Duodenal mucosa (tissue), 2 donors: ENCODE data around the gene RBM38.
"Not testable (repeated sequence)": the region's sequence is repeated elsewhere in the genome, so short reads cannot be mapped to it uniquely, and the experiment has no call there.

Experiments
- H3K27ac ChIP-seq: one replicate; pipeline ENCODE4 v1.7.0; 2013; ENCODE audit warnings: low read depth, low read length
- H3K27me3 ChIP-seq, 2 donors: one replicate each; pipeline ENCODE4 v1.7.0; 2013; ENCODE audit warnings: low read length in 2 of 2, control low read depth in 1 of 2; ENCODE audit not compliant: insufficient read depth in 2 of 2, control insufficient read depth in 1 of 2
- H3K36me3 ChIP-seq, 2 donors: one replicate each; pipeline ENCODE4 v1.7.0; 2013; ENCODE audit warnings: low read length in 2 of 2, control low read depth in 1 of 2; ENCODE audit not compliant: insufficient read depth in 2 of 2, control insufficient read depth in 1 of 2
- H3K4me1 ChIP-seq, 2 donors: one replicate each; pipeline ENCODE4 v1.7.0; 2013; ENCODE audit warnings: low read length in 2 of 2, control low read depth in 1 of 2; ENCODE audit not compliant: insufficient read depth in 2 of 2, control insufficient read depth in 1 of 2
- H3K4me3 ChIP-seq, 2 donors: one replicate each; pipeline ENCODE4 v1.7.0; 2013; ENCODE audit warnings: low read length in 2 of 2, low read depth in 1 of 2
- H3K9ac ChIP-seq, 2 donors: one replicate each; pipeline ENCODE4 v1.7.0; 2013; ENCODE audit warnings: low read length in 2 of 2, low read depth in 1 of 2
- H3K9me3 ChIP-seq, 2 donors: one replicate each; pipeline ENCODE4 v1.7.0; 2013; ENCODE audit warnings: low read length in 2 of 2, control low read depth in 1 of 2; ENCODE audit not compliant: control insufficient read depth in 1 of 2

Gene RBM38

DNA sequence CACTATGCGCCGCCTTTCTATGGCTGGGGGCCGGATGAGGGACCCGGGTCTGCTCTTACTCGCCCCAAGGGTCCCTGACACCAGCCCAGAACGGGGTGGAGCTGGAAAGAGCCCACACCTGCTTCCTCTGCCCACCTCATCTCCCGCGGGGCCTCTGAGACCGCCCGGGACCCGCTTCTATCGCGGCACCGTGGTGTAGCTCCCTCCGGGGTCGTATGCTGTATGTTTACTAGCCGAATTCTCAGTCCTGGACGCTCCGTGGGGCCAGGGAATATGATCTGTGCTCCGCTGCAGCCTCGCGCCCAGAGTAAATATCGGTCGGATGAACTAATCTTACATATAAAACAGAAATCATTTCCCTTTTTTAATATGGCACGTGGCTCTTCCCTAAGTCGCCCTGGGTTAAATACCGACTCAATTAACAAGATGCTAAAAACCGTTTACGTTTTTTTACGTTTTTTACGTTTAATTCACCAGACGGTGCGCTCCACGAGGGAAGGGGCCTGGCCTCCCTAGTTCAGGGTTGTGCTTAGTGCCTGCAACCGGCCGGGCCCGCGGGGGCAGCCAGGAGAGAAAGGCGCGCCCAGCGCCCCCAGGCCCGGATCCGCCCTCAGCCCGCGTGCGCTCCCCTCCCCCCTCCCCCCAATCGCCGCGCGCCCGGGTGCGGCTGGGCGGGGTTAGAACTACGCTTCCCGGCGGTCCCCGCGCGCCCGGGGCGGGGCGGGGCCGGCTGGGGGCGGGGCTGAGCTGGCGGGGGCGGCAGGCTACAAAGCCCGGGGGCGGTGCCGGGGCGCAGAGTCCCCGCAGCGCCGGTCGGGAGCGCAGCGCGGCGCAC lies at the start of gene RBM38:
TSS of gene RBM38 (plus strand) at position 793 of the 835 bp plus-strand sequence. CDS start 186 bp downstream, outside the sequence.
- Histone ChIP-seq H3K9ac (peak within 1 kb of the TSS; percentile 48 to 72), H3K27ac (peak within 1 kb of the TSS; percentile 56), H3K4me1 (peaks cover 19 to 37% of the 10 kb centered on the region in 2 donors)

DNA sequence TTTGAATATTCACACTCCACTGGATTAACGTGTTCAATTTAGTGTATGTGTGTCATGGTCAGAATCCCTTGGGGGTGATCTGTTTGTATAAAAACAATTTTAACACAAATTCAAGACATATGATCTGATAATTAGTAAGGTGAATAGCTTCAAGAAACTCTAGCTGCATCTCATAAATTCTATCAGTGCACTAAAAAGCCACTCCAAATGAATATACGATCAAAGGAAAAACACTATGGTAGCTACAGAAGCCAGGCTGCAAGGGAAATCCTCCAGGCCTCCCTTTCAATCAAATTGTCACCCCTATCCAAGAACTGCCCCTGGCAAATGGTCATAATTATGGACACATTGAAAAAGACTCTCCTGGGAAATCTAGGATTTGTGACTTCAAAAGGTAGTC lies 49.5 kb upstream of the RBM38 start:
- Histone ChIP-seq H3K9me3 (no peaks in the 10 kb centered on the region), H3K27ac (no peak overlapping the region), H3K4me3 (no peak overlapping the region), H3K27me3 (peaks cover 4 to 5% of the 10 kb centered on the region in 2 donors), H3K9ac (no peak overlapping the region), H3K4me1 (no peaks in the 10 kb centered on the region), H3K36me3 (no peaks in the 10 kb centered on the region)

More for the DNA sequence above, at the start of gene RBM38:
- Histone ChIP-seq H3K27me3 (no peaks in the 10 kb centered on the region), H3K4me3 (peak within 1 kb of the TSS; percentile 72 to 77), H3K36me3 (peaks cover 5 to 15% of the 10 kb centered on the region in 2 donors), H3K9me3 (no peaks in the 10 kb centered on the region)

- Histone ChIP-seq H3K9ac (no peak overlapping the region), H3K9me3 (no peaks in the 10 kb centered on the region), H3K4me3 (no peak overlapping the region), H3K4me1 (no peaks in the 10 kb centered on the region), H3K27ac (no peak overlapping the region), H3K27me3 (peaks cover 4 to 5% of the 10 kb centered on the region in 2 donors), H3K36me3 (no peaks in the 10 kb centered on the region)
Measured at GRCh38 chr20:57342829-57343228, 48.4 kb upstream of the RBM38 start.

DNA sequence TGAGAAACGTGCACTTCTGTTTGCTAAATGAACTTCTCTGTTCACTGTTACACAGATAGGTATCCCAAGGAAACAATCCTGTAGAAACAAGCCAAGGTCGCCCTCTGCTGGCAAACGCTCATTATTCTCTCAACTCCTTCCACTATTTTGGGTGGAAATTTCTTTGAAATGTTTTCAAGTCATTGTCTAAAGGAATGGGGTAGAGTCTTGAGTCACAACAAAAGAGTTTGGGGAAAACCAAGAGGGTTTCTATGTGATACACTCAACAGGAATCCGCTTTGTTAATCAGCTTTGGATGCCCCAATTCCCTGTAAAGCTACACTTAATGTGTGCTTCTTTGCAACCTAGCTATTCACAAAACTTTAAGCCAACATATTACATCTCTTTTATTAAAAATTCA lies 44.7 kb upstream of the RBM38 start:
- H3K27ac ChIP-seq: no peak overlapping the region
- no peaks in the 10 kb centered on the region for H3K27me3 ChIP-seq
- peaks cover 0 to under 1% of the 10 kb centered on the region in 2 donors for H3K4me1 ChIP-seq
- H3K9ac ChIP-seq: no peak overlapping the region
- no peaks in the 10 kb centered on the region for H3K9me3 ChIP-seq
- no peak overlapping the region for H3K4me3 ChIP-seq
- H3K36me3 ChIP-seq: no peaks in the 10 kb centered on the region

DNA sequence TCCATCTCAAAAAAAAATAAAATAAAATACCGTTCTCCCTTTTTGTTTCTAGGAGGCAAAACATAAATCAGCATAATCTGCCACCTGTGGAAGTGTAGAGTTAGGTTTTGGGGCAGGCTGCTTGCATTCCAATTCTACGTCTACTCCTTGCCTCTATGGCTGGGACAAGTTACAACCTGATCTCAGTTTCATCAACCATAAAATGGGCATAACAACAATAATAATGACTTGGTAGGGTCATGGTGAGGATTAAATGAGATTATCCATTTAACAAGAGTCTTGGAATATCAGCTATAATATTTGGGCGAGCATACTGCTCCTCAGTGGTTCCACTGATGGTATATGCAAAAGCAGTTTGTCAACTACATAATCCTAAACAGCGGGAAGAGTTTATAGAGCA lies 43.8 kb upstream of the RBM38 start:
- no peaks in the 10 kb centered on the region for H3K36me3 ChIP-seq
- no peak overlapping the region for H3K9ac ChIP-seq
- H3K9me3 ChIP-seq: no peaks in the 10 kb centered on the region

DNA sequence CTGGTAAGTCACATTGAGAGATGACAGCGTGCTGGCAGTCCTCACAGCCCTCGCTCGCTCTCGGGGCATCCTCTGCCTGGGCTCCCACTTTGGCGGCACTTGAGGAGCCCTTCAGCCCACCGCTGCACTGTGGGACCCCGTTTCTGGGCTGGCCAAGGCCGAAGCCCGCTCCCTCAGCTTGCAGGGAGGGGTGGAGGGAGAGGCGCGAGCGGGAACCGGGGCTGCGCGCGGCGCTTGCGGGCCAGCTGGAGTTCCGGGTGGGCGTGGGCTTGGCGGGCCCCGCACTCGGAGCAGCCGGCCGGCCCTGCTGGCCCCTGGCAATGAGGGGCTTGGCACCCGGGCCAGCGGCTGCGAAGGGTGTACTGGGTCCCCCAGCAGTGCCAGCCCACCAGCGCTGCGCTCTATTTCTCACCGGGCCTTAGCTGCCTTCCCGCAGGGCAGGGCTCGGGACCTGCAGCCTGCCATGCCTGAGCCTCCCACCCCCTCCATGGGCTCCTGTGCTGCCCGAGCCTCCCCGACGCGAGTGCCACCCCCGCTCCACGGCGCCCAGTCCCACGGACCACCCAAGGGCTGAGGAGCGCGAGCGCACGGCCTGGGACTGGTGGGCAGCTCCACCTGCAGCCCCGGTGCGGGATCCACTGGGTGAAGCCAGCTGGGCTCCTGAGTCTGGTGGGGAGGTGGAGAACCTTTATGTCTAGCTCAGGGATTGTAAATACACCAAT lies 42.8 kb upstream of the RBM38 start:
- H3K9ac ChIP-seq, H3K27ac ChIP-seq: not testable (repeated sequence)
- peaks cover 12 to 16% of the 10 kb centered on the region in 2 donors for H3K4me1 ChIP-seq

More for the DNA sequence above, 43.8 kb upstream of the RBM38 start:
- no peaks in the 10 kb centered on the region for H3K27me3 ChIP-seq
- H3K4me3 ChIP-seq: no peak overlapping the region
- peaks cover 6 to 9% of the 10 kb centered on the region in 2 donors for H3K4me1 ChIP-seq
- H3K27ac ChIP-seq: no peak overlapping the region

GRCh38 chr20:57348922-57349574 lies 42.1 kb upstream of the RBM38 start:
- not testable (repeated sequence) for H3K4me3 ChIP-seq, H3K9ac ChIP-seq, H3K9me3 ChIP-seq, H3K27ac ChIP-seq, H3K27me3 ChIP-seq
- Histone ChIP-seq H3K4me1 (peaks cover 12 to 16% of the 10 kb centered on the region in 2 donors), H3K36me3 (peaks cover 10 to 11% of the 10 kb centered on the region in 2 donors)

More for the DNA sequence above, 42.8 kb upstream of the RBM38 start:
- H3K36me3 ChIP-seq, H3K27me3 ChIP-seq, H3K9me3 ChIP-seq, H3K4me3 ChIP-seq: not testable (repeated sequence)

GRCh38 chr20:57350081-57350710 lies 41.0 kb upstream of the RBM38 start:
- Histone ChIP-seq H3K4me1 (peaks cover 12 to 16% of the 10 kb centered on the region in 2 donors), H3K27ac (no peak overlapping the region), H3K36me3 (peaks cover 20 to 22% of the 10 kb centered on the region in 2 donors), H3K27me3 (no peaks in the 10 kb centered on the region), H3K4me3 (no peak overlapping the region), H3K9me3 (no peaks in the 10 kb centered on the region), H3K9ac (no peak overlapping the region)

GRCh38 chr20:57350726-57351041 lies 40.5 kb upstream of the RBM38 start:
- Histone ChIP-seq H3K36me3 (peaks cover 20 to 27% of the 10 kb centered on the region in 2 donors), H3K4me3 (peak overlapping the region; percentile 98 to 99), H3K27ac (peak overlapping the region; percentile 71), H3K4me1 (peaks cover 12 to 16% of the 10 kb centered on the region in 2 donors)
- not testable (repeated sequence) for H3K9me3 ChIP-seq, H3K9ac ChIP-seq, H3K27me3 ChIP-seq
